Natural killer cell (primary cell): ENCODE results near the gene MYO5C. TPM values are rescaled to one million over a fixed set of nuclear protein-coding genes. Genes with fewer than 3 reads are reported as not detected.
A peak's percentile ranks its signal among the peaks of the same experiment; 100 is the strongest.

Experiments
- ATAC-seq, 3 donors: fragments of 150-1000 bp in 2 of 3; fragments of 200-7000 bp in 1 of 3; cut with Tn5 transposase; 1 replicate in 1 of 3; 2 replicates in 2 of 3; pipeline ENCODE4 v1.10.0; 2021; ENCODE audit warnings: mild to moderate bottlenecking in 2 of 3, moderate library complexity in 2 of 3
- DNase-seq, 2 donors: peaks; one replicate each; pipeline versions ENCODE4 v3.0.0 to v3.0.0-alpha.2; 2013 to 2021; ENCODE audit warnings: mixed read lengths in 1 of 2
- H3K27ac ChIP-seq: one replicate; pipeline ENCODE4 v1.5.1; 2013; ENCODE audit warnings: mild to moderate bottlenecking, low read length
- H3K27me3 ChIP-seq: one replicate; pipeline ENCODE4 v1.6.1; 2013; ENCODE audit warnings: low read length; ENCODE audit not compliant: control insufficient read depth, insufficient read depth
- H3K36me3 ChIP-seq: one replicate; pipeline ENCODE4 v1.6.1; 2013; ENCODE audit warnings: low read length; ENCODE audit not compliant: control insufficient read depth, insufficient read depth
- H3K4me1 ChIP-seq: one replicate; pipeline ENCODE4 v1.6.1; 2013; ENCODE audit warnings: low read length; ENCODE audit not compliant: control insufficient read depth, insufficient read depth
- H3K4me3 ChIP-seq: one replicate; pipeline ENCODE4 v1.5.1; 2013; ENCODE audit warnings: low read length
- H3K9me3 ChIP-seq: one replicate; pipeline ENCODE4 v1.6.1; 2013; ENCODE audit warnings: low read length; ENCODE audit not compliant: control insufficient read depth, insufficient read depth
- H3K27ac Mint-ChIP-seq, 2 donors: one replicate each; pipeline ENCODE4 v1.8.0; 2022; ENCODE audit warnings: mild to moderate bottlenecking in 2 of 2, mixed read lengths in 2 of 2, moderate library complexity in 1 of 2
- H3K27me3 Mint-ChIP-seq, 2 donors: one replicate each; pipeline ENCODE4 v1.8.0; 2022; ENCODE audit warnings: low read depth in 2 of 2, mixed read lengths in 2 of 2
- H3K36me3 Mint-ChIP-seq: one replicate; pipeline ENCODE4 v1.8.0; 2022; ENCODE audit warnings: mixed read lengths
- H3K4me1 Mint-ChIP-seq, 2 donors: one replicate each; pipeline ENCODE4 v1.8.0; 2022; ENCODE audit warnings: mixed read lengths in 2 of 2
- H3K4me3 Mint-ChIP-seq: one replicate; pipeline ENCODE4 v1.8.0; 2022; ENCODE audit warnings: mild to moderate bottlenecking, moderate library complexity, mixed read lengths
- H3K9me3 Mint-ChIP-seq, 2 donors: one replicate each; pipeline ENCODE4 v1.8.0; 2022; ENCODE audit warnings: mixed read lengths in 2 of 2
- WGBS: methylation state at CpG from one replicate; pipeline ENCODE4 v1.1.7; 2013; ENCODE audit warnings: missing lambda C conversion rate; ENCODE audit not compliant: insufficient coverage; 5-methylcytosine and 5-hydroxymethylcytosine counted together
- intact Hi-C: fragments of 100-400 bp; cut with micrococcal nuclease; formaldehyde crosslinking; loops from one replicate; pipeline ENCODE4 v1.14.2; 2022
- total RNA-seq, 4 donors: library from RNA; stranded (reverse); fragments of 120-200 nt in 1 of 4; gene quantifications; one replicate each; pipeline versions ENCODE4 v1.2.3 to v1.2.4, GENCODE V29; 2013 to 2022
- TF ChIP-seq, protein P1 (sequence below): fragments of 200-600 bp; IDR thresholded peaks from one replicate; pipeline ENCODE4 v1.8.0; 2022; ENCODE audit warnings: antibody characterized with exemption

Gene MYO5C
- total RNA-seq, 3 donors from 2014 or later (not counting 1 experiment from before 2014, with no cell fraction given), result 0.45 to 0.82 (median 0.60) TPM

DNA sequence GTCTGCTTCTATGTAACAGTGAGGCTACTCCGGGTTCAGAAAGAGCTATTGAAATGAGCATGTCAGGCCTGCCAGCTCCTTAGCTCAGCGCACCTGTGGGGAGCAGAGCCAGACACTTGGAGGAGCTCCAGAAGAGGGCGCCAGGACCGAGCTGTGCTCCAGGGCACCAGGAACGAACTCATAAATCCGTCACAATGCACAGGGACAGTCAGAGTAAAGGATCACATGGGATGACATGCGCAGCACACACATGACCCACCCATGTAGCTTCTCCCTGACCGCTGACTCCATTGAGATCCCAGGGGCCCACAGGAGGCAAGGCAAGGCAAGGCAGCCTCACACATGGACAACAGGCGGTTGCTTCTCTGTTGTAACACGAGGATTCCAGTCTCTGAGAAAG is 78.4 kb downstream of the MYO5C start:
- DNase-seq (peak in 1 of 2 donors; percentile 41), ATAC-seq (no peak)
- H3K27ac ChIP-seq, result no peak overlapping the region
- WGBS, result 92% methylated on average over 10 of the region's 10 CpGs
- Mint-ChIP-seq H3K27me3 (no peaks in the 10 kb centered on the region), H3K4me3 (no peak overlapping the region), H3K9me3 (no peaks in the 10 kb centered on the region), H3K27ac (no peak overlapping the region), H3K36me3 (no peaks in the 10 kb centered on the region), H3K4me1 (peaks cover 15 to 16% of the 10 kb centered on the region in 2 donors)
- H3K4me1 ChIP-seq, result peaks cover 16% of the 10 kb centered on the region
- no peak overlapping the region for H3K4me3 ChIP-seq
- no peaks in the 10 kb centered on the region for H3K9me3 ChIP-seq
- TF ChIP-seq, protein P1, sequence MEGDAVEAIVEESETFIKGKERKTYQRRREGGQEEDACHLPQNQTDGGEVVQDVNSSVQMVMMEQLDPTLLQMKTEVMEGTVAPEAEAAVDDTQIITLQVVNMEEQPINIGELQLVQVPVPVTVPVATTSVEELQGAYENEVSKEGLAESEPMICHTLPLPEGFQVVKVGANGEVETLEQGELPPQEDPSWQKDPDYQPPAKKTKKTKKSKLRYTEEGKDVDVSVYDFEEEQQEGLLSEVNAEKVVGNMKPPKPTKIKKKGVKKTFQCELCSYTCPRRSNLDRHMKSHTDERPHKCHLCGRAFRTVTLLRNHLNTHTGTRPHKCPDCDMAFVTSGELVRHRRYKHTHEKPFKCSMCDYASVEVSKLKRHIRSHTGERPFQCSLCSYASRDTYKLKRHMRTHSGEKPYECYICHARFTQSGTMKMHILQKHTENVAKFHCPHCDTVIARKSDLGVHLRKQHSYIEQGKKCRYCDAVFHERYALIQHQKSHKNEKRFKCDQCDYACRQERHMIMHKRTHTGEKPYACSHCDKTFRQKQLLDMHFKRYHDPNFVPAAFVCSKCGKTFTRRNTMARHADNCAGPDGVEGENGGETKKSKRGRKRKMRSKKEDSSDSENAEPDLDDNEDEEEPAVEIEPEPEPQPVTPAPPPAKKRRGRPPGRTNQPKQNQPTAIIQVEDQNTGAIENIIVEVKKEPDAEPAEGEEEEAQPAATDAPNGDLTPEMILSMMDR, result no peak
- H3K27me3 ChIP-seq, result no peaks in the 10 kb centered on the region
- intact Hi-C loops, result no loop called here
- no peaks in the 10 kb centered on the region for H3K36me3 ChIP-seq

DNA sequence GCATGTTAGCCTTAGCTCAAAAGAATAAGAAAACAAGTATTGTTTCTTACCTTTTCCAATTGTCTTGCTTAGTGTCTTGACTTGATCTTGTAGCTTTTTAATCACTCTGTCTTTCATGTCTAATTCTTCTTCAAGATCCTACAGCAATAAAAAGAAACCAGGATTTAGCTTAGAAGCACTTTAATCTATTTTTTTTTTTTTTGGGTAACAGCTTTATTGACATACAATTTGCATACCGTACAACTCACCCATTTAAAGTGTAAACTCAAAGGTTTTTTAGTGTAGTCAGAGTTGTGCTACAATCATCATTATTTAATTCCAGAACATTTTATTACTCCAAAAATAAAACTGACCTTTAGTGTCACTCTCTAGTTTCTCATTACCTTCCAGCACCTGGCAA is 81.1 kb downstream of the MYO5C start:
- no CpG with 5 or more reads among the region's 1 CpG for WGBS
- Histone ChIP-seq H3K36me3 (no peaks in the 10 kb centered on the region), H3K4me3 (no peak overlapping the region), H3K4me1 (no peaks in the 10 kb centered on the region), H3K9me3 (no peaks in the 10 kb centered on the region), H3K27me3 (no peaks in the 10 kb centered on the region), H3K27ac (no peak overlapping the region)
- H3K36me3 Mint-ChIP-seq, result no peaks in the 10 kb centered on the region
- intact Hi-C loops, result no loop called here
- no peak overlapping the region for H3K4me3 Mint-ChIP-seq
- no peak overlapping the region for H3K27ac Mint-ChIP-seq
- TF ChIP-seq, protein P1, result no peak
- H3K9me3 Mint-ChIP-seq, result no peaks in the 10 kb centered on the region
- no peak for ATAC-seq
- H3K4me1 Mint-ChIP-seq, result no peaks in the 10 kb centered on the region
- DNase-seq, result no peak
- no peaks in the 10 kb centered on the region for H3K27me3 Mint-ChIP-seq

DNA sequence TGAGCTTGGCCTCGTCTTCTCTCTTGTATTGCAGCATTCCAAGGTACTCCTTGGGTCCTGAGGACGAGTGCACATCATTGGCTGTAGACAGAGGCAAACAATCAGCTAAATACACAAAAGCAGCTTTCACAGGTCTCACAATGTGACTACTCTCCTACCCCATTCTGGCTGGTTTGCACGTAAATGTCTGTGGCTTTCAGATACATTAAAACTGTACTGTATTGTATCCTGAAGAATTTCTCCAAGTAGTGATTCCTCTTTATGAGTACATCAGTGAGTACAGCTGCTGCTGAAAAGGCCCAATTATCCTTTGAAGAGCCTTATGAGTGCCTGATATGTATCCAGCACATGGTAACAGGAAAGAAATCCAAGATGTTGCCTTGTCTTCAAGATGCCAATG is 82.4 kb downstream of the MYO5C start:
- Mint-ChIP-seq H3K27me3 (peaks cover 0 to 6% of the 10 kb centered on the region in 2 donors), H3K27ac (no peak overlapping the region)

More for the DNA sequence above, 82.4 kb downstream of the MYO5C start:
- H3K4me3 ChIP-seq, result no peak overlapping the region
- H3K4me3 Mint-ChIP-seq, result no peak overlapping the region
- no peaks in the 10 kb centered on the region for H3K9me3 ChIP-seq
- ATAC-seq (no peak), DNase-seq (no peak)
- 79% methylated on average over 3 of the region's 3 CpGs for WGBS
- H3K9me3 Mint-ChIP-seq, result no peaks in the 10 kb centered on the region
- intact Hi-C loops, result no loop called here
- no peak overlapping the region for H3K27ac ChIP-seq
- no peaks in the 10 kb centered on the region for H3K27me3 ChIP-seq
- no peaks in the 10 kb centered on the region for H3K4me1 ChIP-seq
- H3K4me1 Mint-ChIP-seq, result no peaks in the 10 kb centered on the region
- H3K36me3 ChIP-seq, result no peaks in the 10 kb centered on the region
- TF ChIP-seq, protein P1, result no peak
- H3K36me3 Mint-ChIP-seq, result no peaks in the 10 kb centered on the region
